22Rv1 (cell line): Measurements from ENCODE around the gene TIGAR.

Experiments
- CTCF ChIP-seq: fragments of 450-650 bp; IDR thresholded peaks from 2 replicates; pipeline ENCODE4 v1.5.1; 2017; ENCODE audit warnings: mild to moderate bottlenecking
- ZFX ChIP-seq: fragments of 450-650 bp; IDR thresholded peaks from 2 replicates; pipeline ENCODE4 v1.6.1; 2017; ENCODE audit warnings: antibody characterized with exemption, borderline replicate concordance

- TF ChIP-seq CTCF (no peak), ZFX (no peak)
Measured at GRCh38 chr12:4302881-4303280, 18.1 kb upstream of the TIGAR start.
